Loucy (cell line): ENCODE measurements around the gene USP34.

Source experiments
- H2AFZ ChIP-seq: fragments of 200-600 bp; sonication (generic); 2 replicates; pipeline ENCODE4 v1.6.0; 2016; ENCODE audit warnings: antibody characterized with exemption, mild to moderate bottlenecking, low read length, moderate library complexity
- H3F3A ChIP-seq: fragments of 200-600 bp; 2 replicates; pipeline ENCODE4 v1.6.0; 2016; ENCODE audit warnings: antibody characterized with exemption, low read depth, mild to moderate bottlenecking
- H3K27me3 ChIP-seq: fragments of 200-600 bp; sonication (generic); 2 replicates; pipeline ENCODE4 v1.6.1; 2014; ENCODE audit warnings: low read length, mild to moderate bottlenecking; ENCODE audit not compliant: insufficient read depth, poor library complexity, severe bottlenecking
- H3K36me3 ChIP-seq: fragments of 200-600 bp; sonication (generic); 2 replicates; pipeline ENCODE4 v1.6.1; 2016; ENCODE audit warnings: low read length; ENCODE audit not compliant: insufficient read depth
- H3K4me1 ChIP-seq: fragments of 200-600 bp; sonication (generic); 2 replicates; pipeline ENCODE4 v1.5.1; 2014; ENCODE audit warnings: low read length, mild to moderate bottlenecking; ENCODE audit not compliant: insufficient read depth, poor library complexity, severe bottlenecking
- H3K4me2 ChIP-seq: fragments of 200-600 bp; sonication (generic); 2 replicates; pipeline ENCODE4 v1.6.0; 2014; ENCODE audit warnings: antibody characterized with exemption, low read length, low read depth, mild to moderate bottlenecking; ENCODE audit not compliant: poor library complexity, severe bottlenecking
- H3K4me3 ChIP-seq: fragments of 200-600 bp; sonication (generic); 2 replicates; pipeline ENCODE4 v1.5.1; 2014; ENCODE audit warnings: low read length, mild to moderate bottlenecking, mixed read lengths; ENCODE audit not compliant: poor library complexity, severe bottlenecking
- H3K79me2 ChIP-seq: fragments of 200-600 bp; sonication (generic); 2 replicates; pipeline ENCODE4 v1.6.1; 2014; ENCODE audit warnings: low read length; ENCODE audit not compliant: insufficient read depth
- H3K9ac ChIP-seq: fragments of 200-600 bp; sonication (generic); 2 replicates; pipeline ENCODE4 v1.6.0; 2014; ENCODE audit warnings: mild to moderate bottlenecking, low read depth, low read length, moderate library complexity; ENCODE audit not compliant: poor library complexity, severe bottlenecking
- H3K9me2 ChIP-seq: fragments of 200-600 bp; sonication (generic); replicated peaks from 2 replicates; pipeline ENCODE4 v1.6.1; 2016; ENCODE audit warnings: low read depth, low read length, mixed read lengths
- H3K9me3 ChIP-seq: fragments of 200-600 bp; sonication (generic); 2 replicates; pipeline ENCODE4 v1.6.1; 2014; ENCODE audit warnings: mild to moderate bottlenecking, antibody characterized with exemption, low read length, low read depth; ENCODE audit not compliant: insufficient read depth
- H4K20me1 ChIP-seq: fragments of 200-600 bp; sonication (generic); 2 replicates; pipeline ENCODE4 v1.6.0; 2014; ENCODE audit warnings: antibody characterized with exemption, low read length, mild to moderate bottlenecking; ENCODE audit not compliant: insufficient read depth, poor library complexity, severe bottlenecking
- EZH2phosphoT487 ChIP-seq: fragments of 200-600 bp; IDR thresholded peaks from 2 replicates; pipeline ENCODE4 v1.6.1; 2018; ENCODE audit warnings: antibody characterized with exemption, mild to moderate bottlenecking, moderate library complexity, borderline replicate concordance
- TF ChIP-seq, protein P1 (sequence below): fragments of 200-600 bp; sonication (generic); conservative IDR thresholded peaks from 2 replicates; pipeline ENCODE4 v1.5.1; 2014; ENCODE audit warnings: mild to moderate bottlenecking, antibody characterized with exemption, low read length

The USP34 gene

DNA sequence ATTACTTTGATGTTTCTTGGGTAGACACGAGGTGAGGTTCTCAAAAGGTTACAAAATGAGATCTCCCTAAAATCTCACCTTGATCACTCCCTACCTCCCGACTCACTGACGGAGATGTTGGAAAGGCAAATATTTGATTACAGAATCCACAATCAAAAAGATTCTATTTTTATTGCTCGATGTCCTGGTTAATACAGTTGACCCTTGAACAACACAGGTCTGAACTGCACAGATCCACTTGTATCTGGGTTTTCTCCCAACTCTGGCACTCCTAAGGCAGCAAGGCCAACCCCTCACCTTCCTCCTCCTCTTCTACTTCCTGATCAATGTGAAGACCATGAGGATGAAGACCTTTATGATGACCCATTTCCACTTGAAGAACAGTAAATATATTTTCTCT is 183.6 kb downstream of the USP34 start:
- H3K4me1 ChIP-seq: no peaks in the 10 kb centered on the region
- no peaks in the 10 kb centered on the region for H3K9me3 ChIP-seq
- H3K4me2 ChIP-seq: no peak overlapping the region
- H3F3A ChIP-seq: no peaks in the 10 kb centered on the region
- H2AFZ ChIP-seq: no peak overlapping the region
- no peaks in the 10 kb centered on the region for H3K9me2 ChIP-seq
- no peaks in the 10 kb centered on the region for H4K20me1 ChIP-seq
- H3K79me2 ChIP-seq: no peaks in the 10 kb centered on the region
- TF ChIP-seq EZH2phosphoT487: no peak
- TF ChIP-seq, protein P1, sequence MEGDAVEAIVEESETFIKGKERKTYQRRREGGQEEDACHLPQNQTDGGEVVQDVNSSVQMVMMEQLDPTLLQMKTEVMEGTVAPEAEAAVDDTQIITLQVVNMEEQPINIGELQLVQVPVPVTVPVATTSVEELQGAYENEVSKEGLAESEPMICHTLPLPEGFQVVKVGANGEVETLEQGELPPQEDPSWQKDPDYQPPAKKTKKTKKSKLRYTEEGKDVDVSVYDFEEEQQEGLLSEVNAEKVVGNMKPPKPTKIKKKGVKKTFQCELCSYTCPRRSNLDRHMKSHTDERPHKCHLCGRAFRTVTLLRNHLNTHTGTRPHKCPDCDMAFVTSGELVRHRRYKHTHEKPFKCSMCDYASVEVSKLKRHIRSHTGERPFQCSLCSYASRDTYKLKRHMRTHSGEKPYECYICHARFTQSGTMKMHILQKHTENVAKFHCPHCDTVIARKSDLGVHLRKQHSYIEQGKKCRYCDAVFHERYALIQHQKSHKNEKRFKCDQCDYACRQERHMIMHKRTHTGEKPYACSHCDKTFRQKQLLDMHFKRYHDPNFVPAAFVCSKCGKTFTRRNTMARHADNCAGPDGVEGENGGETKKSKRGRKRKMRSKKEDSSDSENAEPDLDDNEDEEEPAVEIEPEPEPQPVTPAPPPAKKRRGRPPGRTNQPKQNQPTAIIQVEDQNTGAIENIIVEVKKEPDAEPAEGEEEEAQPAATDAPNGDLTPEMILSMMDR: no peak
- H3K27me3 ChIP-seq: no peaks in the 10 kb centered on the region
- peaks cover 34% of the 10 kb centered on the region; the same call in 1 of the 2 replicates for H3K36me3 ChIP-seq
- H3K9ac ChIP-seq: no peak overlapping the region
- H3K4me3 ChIP-seq: no peak overlapping the region

DNA sequence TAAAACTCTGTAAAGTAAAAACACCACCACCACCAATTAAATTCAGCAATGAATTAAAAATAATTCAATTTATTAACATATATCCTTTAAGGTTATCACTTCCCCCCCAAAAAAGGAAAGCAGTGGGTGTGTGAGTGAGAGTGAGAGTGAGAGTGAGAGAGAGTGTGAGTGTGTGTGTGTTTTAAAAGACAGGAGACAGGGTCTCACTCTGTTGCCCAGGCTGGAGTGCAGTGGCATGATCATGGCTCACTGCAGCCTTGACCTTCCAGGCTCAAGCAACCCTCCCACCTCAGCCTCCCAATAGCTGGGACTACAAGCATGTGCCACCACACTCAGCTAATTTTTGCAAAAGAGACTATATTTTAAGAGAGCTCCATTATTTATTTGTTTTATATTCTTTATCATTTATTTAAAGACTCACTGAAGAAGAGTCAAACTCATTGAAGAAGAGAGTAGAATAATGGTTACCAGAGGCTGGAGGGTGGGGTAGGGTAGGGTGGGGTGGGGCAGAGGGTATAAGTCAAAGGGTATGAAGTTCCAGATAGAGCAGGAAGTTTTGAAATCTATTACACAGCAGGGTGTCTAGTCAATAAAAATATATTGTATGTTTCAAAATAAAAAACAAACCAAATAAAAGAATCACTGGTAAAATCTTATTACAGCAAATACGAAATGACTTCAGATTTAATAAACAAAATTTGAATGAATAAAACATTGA is 187.3 kb downstream of the USP34 start:
- Histone ChIP-seq H3K79me2 (no peaks in the 10 kb centered on the region), H3K27me3 (no peaks in the 10 kb centered on the region), H3K4me3 (no peak overlapping the region), H2AFZ (no peak overlapping the region), H3K9me3 (no peaks in the 10 kb centered on the region), H3K9me2 (no peaks in the 10 kb centered on the region), H3K36me3 (peaks cover 44% of the 10 kb centered on the region; the same call in 1 of the 2 replicates), H3K4me2 (no peak overlapping the region), H4K20me1 (no peaks in the 10 kb centered on the region), H3K9ac (no peak overlapping the region), H3K4me1 (no peaks in the 10 kb centered on the region), H3F3A (no peaks in the 10 kb centered on the region)
- TF ChIP-seq EZH2phosphoT487: no peak
- TF ChIP-seq, protein P1: no peak

DNA sequence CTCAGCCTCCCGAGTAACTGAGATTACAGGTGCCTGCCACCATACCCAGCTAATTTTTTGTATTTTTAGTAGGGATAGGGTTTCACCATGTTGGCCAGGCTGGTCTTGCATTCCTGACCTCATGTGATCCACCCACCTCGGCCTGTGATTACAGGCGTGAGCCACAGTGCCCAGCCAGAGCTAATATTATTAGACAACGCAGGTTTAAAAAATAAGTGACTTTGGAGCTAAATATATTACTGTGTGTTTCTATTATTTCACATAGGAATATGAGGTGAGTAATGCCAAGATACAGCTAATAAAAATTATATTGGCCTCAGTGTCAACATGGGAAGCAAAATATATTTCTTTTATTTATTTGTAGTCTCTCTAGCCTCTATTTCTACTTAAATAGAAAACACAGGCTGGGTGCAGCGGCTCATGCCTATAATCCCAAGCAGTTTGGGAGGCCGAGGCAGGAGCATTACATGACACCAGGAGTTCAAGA is 188.7 kb downstream of the USP34 start:
- H3K4me2 ChIP-seq: no peak overlapping the region
- H3K79me2 ChIP-seq: no peaks in the 10 kb centered on the region
- no peaks in the 10 kb centered on the region for H4K20me1 ChIP-seq
- H3K4me1 ChIP-seq: no peaks in the 10 kb centered on the region
- H3K27me3 ChIP-seq: no peaks in the 10 kb centered on the region
- H2AFZ ChIP-seq: no peak overlapping the region
- no peaks in the 10 kb centered on the region for H3K9me3 ChIP-seq
- H3F3A ChIP-seq: no peaks in the 10 kb centered on the region
- peaks cover 44% of the 10 kb centered on the region for H3K36me3 ChIP-seq
- no peak overlapping the region for H3K4me3 ChIP-seq
- H3K9ac ChIP-seq: no peak overlapping the region
- no peak for TF ChIP-seq EZH2phosphoT487
- TF ChIP-seq, protein P1: no peak
- no peaks in the 10 kb centered on the region for H3K9me2 ChIP-seq
